Lung (tissue), 12 donors: ENCODE data around the gene FAM110D. TPM values are rescaled to one million over a fixed set of nuclear protein-coding genes. Genes with fewer than 3 reads are reported as not detected.

Experiments used
- ATAC-seq: fragments of 200-7000 bp; cut with Tn5 transposase; one replicate; pipeline ENCODE4 v1.9.1; 2020; ENCODE audit warnings: moderate number of reproducible peaks; ENCODE audit not compliant: insufficient read depth, low FRiP score
- DNase-seq, 3 donors: peaks; one replicate each; pipeline ENCODE4 v3.0.0-alpha.2; 2013 to 2017
- H3K27ac ChIP-seq, 2 donors: one replicate each; pipeline ENCODE4 v1.5.1; 2013; ENCODE audit warnings: mild to moderate bottlenecking in 2 of 2, moderate library complexity in 2 of 2, control low read depth in 1 of 2, inconsistent platforms in 1 of 2, low read depth in 1 of 2, low read length in 1 of 2
- H3K27me3 ChIP-seq, 3 donors: one replicate each; pipeline ENCODE4 v1.5.1; 2013; ENCODE audit warnings: low read length in 2 of 3; ENCODE audit not compliant: control insufficient read depth in 3 of 3, insufficient read depth in 3 of 3
- H3K36me3 ChIP-seq, 4 donors: one replicate each; pipeline ENCODE4 v1.5.1; 2013; ENCODE audit warnings: low read length in 4 of 4, mild to moderate bottlenecking in 1 of 4, moderate library complexity in 1 of 4; ENCODE audit not compliant: control insufficient read depth in 4 of 4, insufficient read depth in 4 of 4
- H3K4me1 ChIP-seq, 5 donors: one replicate each; pipeline ENCODE4 v1.5.1; 2013; ENCODE audit warnings: low read length in 5 of 5, mild to moderate bottlenecking in 2 of 5, moderate library complexity in 1 of 5; ENCODE audit not compliant: control insufficient read depth in 5 of 5, insufficient read depth in 5 of 5
- H3K4me3 ChIP-seq: one replicate; pipeline ENCODE4 v1.5.1; 2013; ENCODE audit warnings: mild to moderate bottlenecking, control low read depth, moderate library complexity
- H3K9ac ChIP-seq, 2 donors: one replicate each; pipeline ENCODE4 v1.5.1; 2013; ENCODE audit warnings: low read length in 2 of 2, control low read depth in 1 of 2; ENCODE audit not compliant: insufficient read depth in 1 of 2
- H3K9me3 ChIP-seq, 4 donors: one replicate each; pipeline ENCODE4 v1.5.1; 2013; ENCODE audit warnings: low read length in 3 of 4, mild to moderate bottlenecking in 1 of 4, moderate library complexity in 1 of 4; ENCODE audit not compliant: control insufficient read depth in 4 of 4, insufficient read depth in 3 of 4
- WGBS, 2 donors: extraction: QIAGEN DNeasy Blood & Tissue Kit; methylation state at CpG; one replicate each; pipeline ENCODE4 v1.1.7; 2013; 5-methylcytosine and 5-hydroxymethylcytosine counted together
- polyA plus RNA-seq, 2 donors: library from polyadenylated mRNA; stranded (reverse); fragments of 200-250 nt; gene quantifications; one replicate each; pipeline ENCODE4 v1.2.1, GENCODE V29; 2013
- total RNA-seq, 2 donors: library from RNA; depleted of rRNA in 1 of 2; stranded (reverse); fragments of >200 nt in 1 of 2; gene quantifications; one replicate each; pipeline ENCODE4 v1.2.1, GENCODE V29; 2014 to 2021
- TF ChIP-seq, protein P1 (sequence below): IDR thresholded peaks from 2 replicates; pipeline ENCODE4 v1.5.1; 2012; ENCODE audit warnings: mild to moderate bottlenecking; ENCODE audit errors: control extremely low read depth, extremely low read depth
- donor health status: control.
- donor health status: control.
- donor health status: Bipolar disorder and iron deficiency.
- donor health status: healthy.
- donor health status: DM: yes; HTN: yes; CAD: no.

FAM110D gene
- total and polyA plus RNA-seq, 4 donors = 1.1 to 3.4 (median 3.1) TPM

DNA sequence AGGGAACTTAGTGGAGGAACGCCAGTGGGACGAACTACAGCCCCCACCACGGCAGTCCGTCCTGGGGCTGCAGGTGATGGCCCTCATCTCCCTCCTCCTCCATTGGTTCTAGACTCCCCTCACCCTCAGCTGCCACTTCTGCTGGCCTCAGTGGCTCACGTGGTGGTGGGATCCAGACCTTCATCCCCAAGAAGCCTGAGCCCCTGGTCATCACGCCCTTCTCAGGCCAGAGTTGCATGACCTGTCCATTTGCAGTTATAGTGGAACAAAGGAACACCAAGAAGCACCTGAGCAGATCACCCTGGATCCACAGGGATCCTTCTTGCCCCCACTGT is 13.0 kb upstream of the FAM110D start:
- Histone ChIP-seq H3K27ac (no peak overlapping the region), H3K27me3 (no peaks in the 10 kb centered on the region), H3K4me3 (no peak overlapping the region), H3K9ac (no peak overlapping the region), H3K9me3 (no peaks in the 10 kb centered on the region), H3K36me3 (no peaks in the 10 kb centered on the region), H3K4me1 (peaks cover 0 to 2% (median 0%) of the 10 kb centered on the region in 5 donors)
- 57 to 79% methylated on average over 6 of the region's 6 CpGs for WGBS, 2 donors
- DNase-seq (no peak), ATAC-seq (no peak)
- TF ChIP-seq, protein P1, sequence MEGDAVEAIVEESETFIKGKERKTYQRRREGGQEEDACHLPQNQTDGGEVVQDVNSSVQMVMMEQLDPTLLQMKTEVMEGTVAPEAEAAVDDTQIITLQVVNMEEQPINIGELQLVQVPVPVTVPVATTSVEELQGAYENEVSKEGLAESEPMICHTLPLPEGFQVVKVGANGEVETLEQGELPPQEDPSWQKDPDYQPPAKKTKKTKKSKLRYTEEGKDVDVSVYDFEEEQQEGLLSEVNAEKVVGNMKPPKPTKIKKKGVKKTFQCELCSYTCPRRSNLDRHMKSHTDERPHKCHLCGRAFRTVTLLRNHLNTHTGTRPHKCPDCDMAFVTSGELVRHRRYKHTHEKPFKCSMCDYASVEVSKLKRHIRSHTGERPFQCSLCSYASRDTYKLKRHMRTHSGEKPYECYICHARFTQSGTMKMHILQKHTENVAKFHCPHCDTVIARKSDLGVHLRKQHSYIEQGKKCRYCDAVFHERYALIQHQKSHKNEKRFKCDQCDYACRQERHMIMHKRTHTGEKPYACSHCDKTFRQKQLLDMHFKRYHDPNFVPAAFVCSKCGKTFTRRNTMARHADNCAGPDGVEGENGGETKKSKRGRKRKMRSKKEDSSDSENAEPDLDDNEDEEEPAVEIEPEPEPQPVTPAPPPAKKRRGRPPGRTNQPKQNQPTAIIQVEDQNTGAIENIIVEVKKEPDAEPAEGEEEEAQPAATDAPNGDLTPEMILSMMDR = no peak

DNA sequence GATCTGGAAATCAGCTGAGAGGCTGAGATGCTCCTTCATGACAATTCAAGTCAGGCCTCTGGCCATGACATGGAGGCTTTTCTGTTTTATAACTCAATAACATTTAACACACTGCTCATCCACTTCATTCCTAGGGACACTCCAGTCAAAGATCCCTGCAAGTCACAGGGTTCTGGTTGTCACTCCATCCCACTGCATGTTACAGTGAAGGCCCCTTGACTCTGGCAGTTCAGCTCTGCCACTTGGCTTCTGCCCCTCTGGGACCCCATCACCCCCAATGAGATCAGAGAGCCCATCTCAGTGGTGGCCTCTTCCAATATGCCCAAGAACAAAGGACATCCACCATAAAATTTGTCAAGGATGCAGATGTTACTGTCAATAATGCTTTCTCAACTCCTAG is 10.0 kb upstream of the FAM110D start:
- DNase-seq = no peak
- TF ChIP-seq, protein P1 = no peak
- Histone ChIP-seq H3K36me3 (no peaks in the 10 kb centered on the region), H3K9me3 (no peaks in the 10 kb centered on the region), H3K27me3 (no peaks in the 10 kb centered on the region), H3K4me1 (peaks cover 0 to 2% (median 0%) of the 10 kb centered on the region in 5 donors), H3K9ac (no peak overlapping the region), H3K27ac (no peak overlapping the region), H3K4me3 (no peak overlapping the region)
- no peak for ATAC-seq

DNA sequence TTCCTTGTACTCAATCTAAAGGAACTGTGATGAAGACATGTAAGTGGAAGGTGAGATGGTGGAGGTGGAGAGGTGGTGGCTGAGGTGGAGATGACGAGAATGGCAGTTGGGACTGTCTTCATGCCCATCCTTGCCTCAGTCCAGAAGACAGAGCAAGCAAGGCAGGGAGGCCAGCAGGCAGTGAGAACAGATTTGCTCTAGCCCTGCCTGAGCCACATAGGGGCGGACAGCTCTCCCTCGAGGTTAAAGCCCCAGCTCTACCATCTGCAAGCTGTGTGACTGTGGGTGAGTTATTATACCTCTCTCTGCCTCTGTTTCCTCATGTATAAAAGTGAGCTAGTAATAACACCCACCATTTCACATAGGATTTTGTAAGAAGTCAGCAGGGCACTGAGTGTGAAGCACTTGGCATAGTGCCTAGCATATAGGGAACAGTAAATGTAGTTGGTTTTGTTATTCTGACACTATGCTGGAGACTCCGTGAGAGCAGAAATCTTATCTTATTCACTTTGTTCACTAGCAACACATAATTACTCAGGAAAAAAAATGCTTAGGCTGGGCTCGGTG is 4.8 kb upstream of the FAM110D start:
- TF ChIP-seq, protein P1 = no peak
- H3K27ac ChIP-seq = peak overlapping the region in 1 of 2 donors; percentile 10
- no peak for ATAC-seq

DNA sequence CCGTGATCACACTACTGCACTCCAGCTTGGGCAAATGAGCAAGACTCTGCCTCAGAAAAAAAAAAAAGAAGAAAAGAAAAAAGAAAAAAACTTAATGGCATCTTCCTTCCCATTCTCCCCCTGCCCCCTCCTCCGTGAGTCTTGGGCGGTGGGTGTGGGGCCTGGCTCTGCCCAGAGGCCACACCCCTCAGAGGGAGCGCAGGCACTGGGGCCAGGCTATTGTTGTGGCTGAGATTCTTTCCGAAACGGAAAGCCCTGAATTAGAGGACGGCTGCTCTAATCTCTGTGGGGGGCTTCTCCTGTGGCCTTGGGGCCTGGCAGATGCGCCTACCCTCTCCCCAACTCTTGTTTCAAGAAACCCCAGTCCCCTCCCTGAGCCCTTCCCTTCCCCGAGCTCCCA is 4.1 kb upstream of the FAM110D start:
- ATAC-seq (no peak), DNase-seq (peak; percentile 30 to 49 (median 40))
- WGBS, 2 donors = 36 to 43% methylated on average over 9 of the region's 9 CpGs
- peak overlapping the region in 1 of 2 donors; percentile 5 for H3K27ac ChIP-seq
- no peaks in the 10 kb centered on the region for H3K36me3 ChIP-seq
- TF ChIP-seq, protein P1 = no peak
- H3K9ac ChIP-seq = no peak overlapping the region
- no peak overlapping the region for H3K4me3 ChIP-seq
- H3K4me1 ChIP-seq = peaks cover 0 to 36% (median 3%) of the 10 kb centered on the region in 5 donors
- H3K27me3 ChIP-seq = no peaks in the 10 kb centered on the region
- no peaks in the 10 kb centered on the region for H3K9me3 ChIP-seq

More for the DNA sequence above, 4.8 kb upstream of the FAM110D start:
- H3K4me3 ChIP-seq = no peak overlapping the region
- 57 to 65% methylated on average over 5 of the region's 5 CpGs for WGBS, 2 donors
- no peak overlapping the region for H3K9ac ChIP-seq
- H3K27me3 ChIP-seq = no peaks in the 10 kb centered on the region
- H3K9me3 ChIP-seq = no peaks in the 10 kb centered on the region
- DNase-seq = peak; percentile 17 to 69 (median 66)
- H3K36me3 ChIP-seq = no peaks in the 10 kb centered on the region
- H3K4me1 ChIP-seq = peaks cover 0 to 29% (median 3%) of the 10 kb centered on the region in 5 donors
